Esophagus muscularis mucosa (tissue), 4 donors: ENCODE results near the gene PTPN14. TPM values are rescaled to one million over a fixed set of nuclear protein-coding genes. Genes with fewer than 3 reads are reported as not detected.

Experiments used
- DNase-seq: peaks from one replicate; pipeline ENCODE4 v3.0.0-alpha.2; 2017; ENCODE audit errors: extremely low spot score
- H3K27ac ChIP-seq, 4 donors: fragments of 200-600 bp; sonication (generic); replicated peaks in 1 of 4; 1 replicate in 3 of 4; 2 replicates in 1 of 4; pipeline ENCODE4 v1.5.1; 2016 to 2019; ENCODE audit warnings: mild to moderate bottlenecking in 1 of 4
- H3K27me3 ChIP-seq, 4 donors: fragments of 200-600 bp; sonication (generic); one replicate each; pipeline versions ENCODE4 v1.5.1 to v1.6.0; 2016 to 2019
- H3K36me3 ChIP-seq, 4 donors: fragments of 200-600 bp; sonication (generic); one replicate each; pipeline ENCODE4 v1.5.1; 2016 to 2019
- H3K4me1 ChIP-seq, 4 donors: fragments of 200-600 bp; sonication (generic); one replicate each; pipeline ENCODE4 v1.5.1; 2016 to 2019
- H3K4me3 ChIP-seq, 4 donors: fragments of 200-600 bp; sonication (generic); 1 replicate in 2 of 4; 2 replicates in 2 of 4; pipeline ENCODE4 v1.5.1; 2016 to 2019; ENCODE audit warnings: mild to moderate bottlenecking in 4 of 4, moderate library complexity in 1 of 4
- H3K9me3 ChIP-seq, 4 donors: fragments of 200-600 bp; sonication (generic); 1 replicate in 3 of 4; 2 replicates in 1 of 4; pipeline ENCODE4 v1.5.1; 2016 to 2019
- CTCF ChIP-seq, 3 experiments: fragments of 200-600 bp in 2 of 3; fragments of 450-650 bp in 1 of 3; sonication (generic) in 2 of 3; IDR thresholded peaks; one replicate each; pipeline ENCODE4 v1.5.1; 2017 to 2019; ENCODE audit warnings: antibody characterized with exemption in 3 of 3, mild to moderate bottlenecking in 2 of 3, moderate library complexity in 1 of 3
- EP300 ChIP-seq: sonication (generic); formaldehyde crosslinking; IDR thresholded peaks from one replicate; pipeline ENCODE4 v1.6.1; 2017; ENCODE audit warnings: antibody characterized with exemption
- POLR2A ChIP-seq: fragments of 450-650 bp; IDR thresholded peaks from one replicate; pipeline ENCODE4 v1.6.1; 2017; ENCODE audit warnings: antibody characterized with exemption, moderate library complexity, mild to moderate bottlenecking, low read depth
- POLR2AphosphoS5 ChIP-seq, 2 donors: sonication (generic); formaldehyde crosslinking; IDR thresholded peaks; one replicate each; pipeline ENCODE4 v1.6.1; 2017; ENCODE audit warnings: antibody characterized with exemption in 2 of 2
- WGBS: methylation state at CpG from one replicate; pipeline ENCODE4 v1.1.5; 2018; 5-methylcytosine and 5-hydroxymethylcytosine counted together
- intact Hi-C: fragments of 100-400 bp; cut with DNase I; formaldehyde crosslinking; loops from one replicate; pipeline ENCODE4 v1.15.1; 2023
- total RNA-seq, 4 donors: library from RNA; depleted of rRNA; stranded (reverse); fragments of >200 nt; gene quantifications; one replicate each; pipeline versions ENCODE4 v1.1.0 to v1.2.1, GENCODE V29; 2016

PTPN14 gene
- total RNA-seq, 4 donors from 2014 or later: 48.5 to 108 (median 69.1) TPM

- Histone ChIP-seq H3K27ac (no peak overlapping the region), H3K9me3 (no peaks in the 10 kb centered on the region), H3K4me3 (no peak overlapping the region), H3K4me1 (peaks cover 7 to 20% (median 12%) of the 10 kb centered on the region in 4 donors), H3K36me3 (peaks cover 0 to 65% (median 18%) of the 10 kb centered on the region in 4 donors), H3K27me3 (no peaks in the 10 kb centered on the region)
- no peak for DNase-seq
- intact Hi-C loops: loop anchor here (1.0 to 2.0 kb wide), 2 partner anchors 68 to 114 kb away; no protein-coding TSS in a partner anchor
- 45% methylated on average over 7 of the region's 11 CpGs for WGBS
- TF ChIP-seq EP300 (no peak), POLR2AphosphoS5 (IDR thresholded peaks at IDR 0.05) (peak in 1 of 2 donors; percentile 26), CTCF (IDR thresholded peaks at IDR 0.05) (peak; percentile 88 to 94 (median 91)), POLR2A (no peak)
These were observed 222.5 kb downstream of the PTPN14 start for GRCh38 chr1:214328770-214329469.

- 50% methylated on average over 1 of the region's 1 CpG for WGBS
- Histone ChIP-seq H3K4me3 (no peak overlapping the region), H3K36me3 (peaks cover 0 to 65% (median 21%) of the 10 kb centered on the region in 4 donors), H3K27me3 (no peaks in the 10 kb centered on the region), H3K4me1 (peaks cover 0 to 16% (median 3%) of the 10 kb centered on the region in 4 donors), H3K27ac (no peak overlapping the region), H3K9me3 (no peaks in the 10 kb centered on the region)
- TF ChIP-seq POLR2A (no peak), POLR2AphosphoS5 (IDR thresholded peaks at IDR 0.05) (no peak), CTCF (IDR thresholded peaks at IDR 0.05) (no peak), EP300 (no peak)
- intact Hi-C loops: no loop called here
- DNase-seq: no peak
These were observed 223.9 kb downstream of the PTPN14 start for GRCh38 chr1:214327514-214327913.

- H3K27ac ChIP-seq: no peak overlapping the region
- H3K36me3 ChIP-seq: peaks cover 0 to 69% (median 21%) of the 10 kb centered on the region in 4 donors
- 86% methylated on average over 5 of the region's 5 CpGs for WGBS
- H3K4me1 ChIP-seq: peaks cover 0 to 7% (median 2%) of the 10 kb centered on the region in 4 donors
- no peak overlapping the region for H3K4me3 ChIP-seq
- intact Hi-C loops: no loop called here
- no peaks in the 10 kb centered on the region for H3K9me3 ChIP-seq
- TF ChIP-seq POLR2A (no peak), CTCF (IDR thresholded peaks at IDR 0.05) (no peak), POLR2AphosphoS5 (IDR thresholded peaks at IDR 0.05) (no peak), EP300 (no peak)
- no peak for DNase-seq
- H3K27me3 ChIP-seq: no peaks in the 10 kb centered on the region
These were observed 225.0 kb downstream of the PTPN14 start for GRCh38 chr1:214326406-214326805.

- Histone ChIP-seq H3K9me3 (no peaks in the 10 kb centered on the region), H3K36me3 (peaks cover 0 to 69% (median 19%) of the 10 kb centered on the region in 4 donors), H3K27ac (no peak overlapping the region), H3K4me1 (peaks cover 0 to 4% (median 2%) of the 10 kb centered on the region in 4 donors), H3K27me3 (no peaks in the 10 kb centered on the region), H3K4me3 (no peak overlapping the region)
- TF ChIP-seq POLR2AphosphoS5 (IDR thresholded peaks at IDR 0.05): no peak
- no peak for TF ChIP-seq CTCF (IDR thresholded peaks at IDR 0.05)
- no peak for TF ChIP-seq EP300
- TF ChIP-seq POLR2A: no peak
- intact Hi-C loops: no loop called here
- DNase-seq: peak; percentile 68
- 91% methylated on average over 8 of the region's 8 CpGs for WGBS
These were observed 226.3 kb downstream of the PTPN14 start for GRCh38 chr1:214324896-214325800.
